Measurements from ENCODE around the gene UBP1.

- TF ChIP-seq POLR2AphosphoS5 (IDR thresholded peaks at IDR 0.05) = no peak
- no peak for TF ChIP-seq CTCF (IDR thresholded peaks at IDR 0.05)
Measured at GRCh38 chr3:33386631-33387030, 53.6 kb downstream of the UBP1 start.
